GM12891 (cell line): ENCODE results near the gene MMP20.

Experiments used
- PAX5 ChIP-seq: IDR thresholded peaks from 2 replicates; pipeline ENCODE4 v1.6.1; 2011; ENCODE audit warnings: low read length, moderate library complexity, mild to moderate bottlenecking; ENCODE audit not compliant: insufficient read depth, severe bottlenecking
- POLR2A ChIP-seq: IDR thresholded peaks from 2 replicates; pipeline ENCODE4 v1.6.1; 2011; ENCODE audit warnings: low read depth, low read length, control low read depth
- POLR2AphosphoS5 ChIP-seq: IDR thresholded peaks from 2 replicates; pipeline ENCODE4 v1.6.1; 2011; ENCODE audit warnings: low read depth, low read length, control low read depth

- TF ChIP-seq POLR2AphosphoS5, result no peak
- no peak for TF ChIP-seq PAX5
- TF ChIP-seq POLR2A, result no peak
Observed at GRCh38 chr11:102545701-102546100, 79.4 kb downstream of the MMP20 start.
